Vagina (tissue), 2 donors: ENCODE results near the gene TTLL3.

Experiments used
- POLR2A ChIP-seq, 2 donors: fragments of 450-650 bp; IDR thresholded peaks; one replicate each; pipeline ENCODE4 v1.6.1; 2017; ENCODE audit warnings: antibody characterized with exemption in 2 of 2, mild to moderate bottlenecking in 2 of 2, moderate library complexity in 2 of 2
- POLR2AphosphoS5 ChIP-seq, 2 donors: sonication (generic); formaldehyde crosslinking; IDR thresholded peaks; one replicate each; pipeline ENCODE4 v1.9.0; 2017; ENCODE audit warnings: antibody characterized with exemption in 2 of 2, mild to moderate bottlenecking in 2 of 2, low read depth in 1 of 2; ENCODE audit not compliant: insufficient read depth in 1 of 2
- TF ChIP-seq, protein P1 (sequence below), 3 experiments: fragments of 450-650 bp in 2 of 3; fragments of 200-600 bp in 1 of 3; sonication (generic) in 1 of 3; IDR thresholded peaks; one replicate each; pipeline ENCODE4 v1.5.1; 2017 to 2019; ENCODE audit warnings: antibody characterized with exemption in 3 of 3, mild to moderate bottlenecking in 2 of 3, moderate library complexity in 2 of 3

DNA sequence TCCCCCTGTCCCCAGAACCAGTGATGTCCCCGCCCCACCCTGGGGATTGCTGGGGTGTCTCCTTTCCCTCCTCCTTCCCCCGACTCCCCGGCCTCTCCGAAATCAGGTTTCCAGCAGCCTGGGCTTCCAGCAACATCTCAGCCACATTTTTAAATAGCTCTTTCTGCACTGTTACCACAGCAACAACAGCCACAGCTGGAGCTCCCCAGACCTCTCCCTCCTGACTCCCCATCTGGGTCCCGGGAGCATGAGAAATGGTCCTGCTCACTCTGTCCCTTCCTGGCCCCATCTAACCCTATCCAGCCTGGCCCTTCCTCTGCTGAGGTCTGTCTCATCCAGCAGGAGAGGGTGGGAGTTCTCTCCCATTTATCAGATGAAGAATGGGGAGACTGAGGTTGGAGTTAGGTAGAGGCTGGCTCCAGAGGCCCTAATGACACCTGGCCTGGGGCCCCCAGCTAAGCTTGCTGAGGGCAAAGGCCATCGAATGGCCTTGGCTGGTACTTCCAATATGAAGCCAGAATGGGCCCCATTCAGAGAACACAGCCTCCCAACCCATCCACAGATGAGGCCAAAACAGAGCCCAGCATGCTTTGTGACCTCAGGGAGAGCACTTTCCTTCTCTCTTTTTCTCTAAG lies 41.8 kb upstream of the TTLL3 start:
- TF ChIP-seq, protein P1, sequence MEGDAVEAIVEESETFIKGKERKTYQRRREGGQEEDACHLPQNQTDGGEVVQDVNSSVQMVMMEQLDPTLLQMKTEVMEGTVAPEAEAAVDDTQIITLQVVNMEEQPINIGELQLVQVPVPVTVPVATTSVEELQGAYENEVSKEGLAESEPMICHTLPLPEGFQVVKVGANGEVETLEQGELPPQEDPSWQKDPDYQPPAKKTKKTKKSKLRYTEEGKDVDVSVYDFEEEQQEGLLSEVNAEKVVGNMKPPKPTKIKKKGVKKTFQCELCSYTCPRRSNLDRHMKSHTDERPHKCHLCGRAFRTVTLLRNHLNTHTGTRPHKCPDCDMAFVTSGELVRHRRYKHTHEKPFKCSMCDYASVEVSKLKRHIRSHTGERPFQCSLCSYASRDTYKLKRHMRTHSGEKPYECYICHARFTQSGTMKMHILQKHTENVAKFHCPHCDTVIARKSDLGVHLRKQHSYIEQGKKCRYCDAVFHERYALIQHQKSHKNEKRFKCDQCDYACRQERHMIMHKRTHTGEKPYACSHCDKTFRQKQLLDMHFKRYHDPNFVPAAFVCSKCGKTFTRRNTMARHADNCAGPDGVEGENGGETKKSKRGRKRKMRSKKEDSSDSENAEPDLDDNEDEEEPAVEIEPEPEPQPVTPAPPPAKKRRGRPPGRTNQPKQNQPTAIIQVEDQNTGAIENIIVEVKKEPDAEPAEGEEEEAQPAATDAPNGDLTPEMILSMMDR (IDR thresholded peaks at IDR 0.05), result no peak
- TF ChIP-seq POLR2A (IDR thresholded peaks at IDR 0.05) (no peak), POLR2AphosphoS5 (IDR thresholded peaks at IDR 0.05; ENCODE audit: insufficient read depth in 1 of 2, low read depth in 1 of 2) (no peak)
